Dedifferentiated amniotic fluid mesenchymal stem cell (primary cell): Measurements from ENCODE around the gene RPN1.

ENCODE experiments used
- DNase-seq: peaks from one replicate; pipeline ENCODE4 v3.0.0-alpha.2; 2016; ENCODE audit errors: extremely low spot score

The RPN1 gene

DNA sequence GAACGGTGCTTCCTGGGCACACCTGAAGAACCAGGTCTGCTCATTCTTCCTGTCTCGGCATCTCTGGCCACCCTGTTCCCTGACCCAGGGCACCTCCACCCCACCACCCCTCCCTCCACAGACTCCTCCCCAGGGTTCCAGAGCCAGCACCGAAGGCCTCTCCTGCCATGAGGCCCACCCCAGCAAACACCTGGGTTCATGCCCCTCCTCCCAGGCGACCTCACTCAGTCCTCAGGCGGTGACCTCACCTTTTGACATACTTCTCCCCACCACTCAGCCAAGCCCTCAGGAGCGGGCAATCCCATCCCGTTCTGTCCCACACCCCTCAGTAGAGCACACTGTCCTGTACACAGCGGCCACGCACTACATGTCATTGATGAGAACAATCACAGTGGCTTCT lies 72.3 kb downstream of the RPN1 start:
- DNase-seq: no peak

DNA sequence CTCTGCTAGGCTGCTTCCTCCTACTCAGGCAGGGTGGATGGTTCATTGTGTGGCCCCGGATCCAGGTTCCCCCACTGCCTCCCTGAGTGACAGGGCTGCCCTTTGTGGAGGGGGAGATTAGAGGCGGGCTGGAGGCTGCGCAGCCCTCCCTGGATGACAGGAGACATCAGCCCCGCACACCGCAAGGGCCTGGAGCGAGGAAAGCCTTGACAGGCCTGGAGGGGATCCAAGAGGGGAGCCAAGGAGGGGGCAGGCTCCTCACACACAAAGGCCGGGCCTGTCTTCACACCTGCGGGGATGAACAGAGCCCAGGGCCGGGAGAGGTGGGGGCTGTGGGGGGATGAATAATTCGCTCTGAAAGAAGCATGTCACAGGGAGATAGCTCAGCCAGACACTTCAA lies 72.9 kb downstream of the RPN1 start:
- DNase-seq: no peak

- DNase-seq: no peak
These were observed 74.3 kb downstream of the RPN1 start for GRCh38 chr3:128576290-128576689.

- DNase-seq: no peak
These were observed 74.8 kb downstream of the RPN1 start for GRCh38 chr3:128575777-128576176.

DNA sequence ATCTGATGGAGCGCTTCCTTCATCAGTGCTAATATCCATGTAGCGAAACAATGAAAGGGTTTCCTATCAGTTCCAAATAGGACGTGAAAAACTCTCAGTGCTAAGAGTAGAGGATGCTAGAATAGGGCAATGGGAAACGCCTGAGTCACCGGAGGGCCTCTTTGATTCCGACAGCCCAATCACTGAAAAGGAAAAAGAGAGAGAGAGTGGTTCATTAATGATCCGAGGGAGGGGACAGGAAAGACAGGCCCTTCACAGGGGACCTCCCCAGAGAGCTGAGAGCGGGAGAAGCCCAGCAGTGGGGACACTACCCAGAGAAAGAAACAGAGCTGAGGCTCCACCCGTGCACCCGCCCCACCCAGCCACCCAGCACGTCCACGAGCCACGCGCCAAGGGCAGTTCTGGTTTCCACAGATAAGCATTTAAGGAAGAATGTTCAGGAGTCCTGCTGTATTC lies 76.9 kb downstream of the RPN1 start:
- no peak for DNase-seq

DNA sequence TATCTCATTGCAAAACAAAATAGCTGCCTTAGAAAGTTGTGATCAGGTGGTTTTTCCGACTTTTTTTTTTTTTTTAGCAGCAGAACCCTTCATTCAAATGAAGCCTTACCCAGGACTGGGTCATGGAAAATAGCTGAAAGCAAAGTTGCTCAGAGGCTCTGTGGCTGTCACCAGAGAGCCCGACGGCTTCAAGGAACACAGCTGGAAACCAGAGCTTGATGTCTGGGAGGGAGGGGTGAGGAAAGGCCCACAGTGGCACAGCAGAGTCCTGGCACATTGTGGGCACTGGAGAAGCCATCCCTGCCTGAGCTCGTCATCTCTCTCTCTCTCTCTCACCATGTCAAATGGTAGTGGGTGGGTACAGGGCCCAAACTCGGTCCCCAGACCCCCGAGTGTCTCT lies 77.5 kb downstream of the RPN1 start:
- DNase-seq: no peak

DNA sequence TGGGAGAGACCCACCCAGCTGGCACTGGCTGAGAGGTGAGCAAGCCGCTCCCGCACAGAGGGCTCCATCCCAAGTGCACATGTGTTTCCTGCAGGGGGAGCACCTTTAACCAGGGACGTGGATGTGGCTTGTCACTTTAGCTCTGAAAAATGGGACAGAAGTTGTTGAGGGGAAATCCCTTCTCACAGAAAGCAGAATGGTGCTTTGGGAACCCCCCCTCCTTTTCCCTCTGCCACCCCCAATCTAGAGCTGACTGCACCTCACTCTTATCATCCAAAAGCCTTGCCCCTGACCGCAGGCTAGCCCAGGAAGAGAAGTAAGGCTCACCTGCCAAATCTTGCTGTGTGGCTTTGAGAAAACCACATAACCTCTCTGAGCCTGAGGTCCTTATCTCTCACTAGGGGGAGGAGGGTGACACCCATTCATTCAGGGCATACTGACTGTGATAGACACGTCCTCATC lies 77.9 kb downstream of the RPN1 start:
- no peak for DNase-seq

- no peak for DNase-seq
These were observed 78.6 kb downstream of the RPN1 start for GRCh38 chr3:128572013-128572412.
